LNCaP clone FGC (cell line): ENCODE results near the gene XRN2.

Experiments used
- DNase-seq: peaks from one replicate; pipeline ENCODE4 v3.0.0-alpha.2; 2011; ENCODE audit warnings: low read depth
- H3K4me3 ChIP-seq: 2 replicates; pipeline ENCODE4 v1.5.1; 2011; ENCODE audit warnings: mild to moderate bottlenecking, low read depth, low read length, control low read depth
- CTCF ChIP-seq: IDR thresholded peaks from 2 replicates; pipeline ENCODE4 v1.5.1; 2012; ENCODE audit warnings: mild to moderate bottlenecking; ENCODE audit not compliant: control insufficient read depth, insufficient read depth; ENCODE audit errors: extremely low read depth

The XRN2 gene

GRCh38 chr20:21393166-21393565 lies 90.0 kb downstream of the XRN2 start:
- no peak for DNase-seq
- no peak overlapping the region for H3K4me3 ChIP-seq
- TF ChIP-seq CTCF, result no peak

GRCh38 chr20:21393816-21394519 lies 90.8 kb downstream of the XRN2 start:
- no peak overlapping the region for H3K4me3 ChIP-seq
- DNase-seq, result no peak
- TF ChIP-seq CTCF, result no peak

- no peak overlapping the region for H3K4me3 ChIP-seq
- no peak for DNase-seq
These were observed 91.4 kb downstream of the XRN2 start for GRCh38 chr20:21394551-21394950.

GRCh38 chr20:21395051-21395665 lies 92.0 kb downstream of the XRN2 start:
- no peak overlapping the region for H3K4me3 ChIP-seq
- no peak for DNase-seq
- TF ChIP-seq CTCF, result no peak

More at GRCh38 chr20:21394551-21394950, 91.4 kb downstream of the XRN2 start:
- no peak for TF ChIP-seq CTCF

GRCh38 chr20:21395666-21396598 lies 92.8 kb downstream of the XRN2 start:
- DNase-seq, result no peak
- H3K4me3 ChIP-seq, result no peak overlapping the region
- TF ChIP-seq CTCF, result no peak

GRCh38 chr20:21396599-21397340 lies 93.6 kb downstream of the XRN2 start:
- no peak for TF ChIP-seq CTCF
- DNase-seq, result no peak
- H3K4me3 ChIP-seq, result no peak overlapping the region
